Activated CD4-positive, CD25-positive, alpha-beta regulatory T cell treated with anti-CD3 and anti-CD28 coated beads, Interleukin-2, amount 50 U/mL, for 16 hours (primary cell): Measurements from ENCODE around the gene SYNGR3.

Experiments
- DNase-seq: peaks from one replicate; pipeline ENCODE4 v3.0.0-alpha.2; 2020; ENCODE audit warnings: low read depth, low spot score

Gene SYNGR3

DNA sequence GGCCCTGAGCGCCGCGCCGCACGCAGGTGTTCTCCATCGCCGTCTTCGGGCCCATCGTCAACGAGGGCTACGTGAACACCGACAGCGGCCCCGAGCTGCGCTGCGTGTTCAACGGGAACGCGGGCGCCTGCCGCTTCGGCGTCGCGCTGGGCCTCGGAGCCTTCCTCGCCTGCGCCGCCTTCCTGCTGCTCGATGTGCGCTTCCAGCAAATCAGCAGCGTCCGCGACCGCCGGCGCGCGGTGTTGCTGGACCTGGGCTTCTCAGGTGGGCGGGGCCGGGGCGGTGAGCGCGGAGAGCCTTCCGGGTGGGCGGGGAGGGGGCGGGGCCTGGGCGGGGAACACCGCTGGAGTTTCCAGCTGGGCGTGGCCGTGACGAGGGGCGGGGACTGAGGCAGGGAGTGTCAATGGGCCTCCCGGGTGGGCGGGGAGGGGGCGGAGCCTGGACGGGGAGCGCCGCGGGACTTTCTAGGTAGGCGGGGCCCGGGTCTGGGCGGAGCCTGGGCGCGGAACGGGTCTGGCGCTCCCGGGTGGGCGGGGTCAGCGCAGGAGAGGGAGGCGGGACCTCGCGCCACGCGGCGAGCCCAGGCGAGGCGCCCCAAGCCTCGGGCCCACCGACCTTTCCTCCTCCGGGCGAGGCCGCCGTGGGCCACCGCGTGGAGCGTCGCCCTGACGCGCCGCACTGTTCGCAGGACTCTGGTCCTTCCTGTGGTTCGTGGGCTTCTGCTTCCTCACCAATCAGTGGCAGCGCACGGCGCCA lies 2.4 kb downstream of the SYNGR3 start:
- DNase-seq, result peak; percentile 94

DNA sequence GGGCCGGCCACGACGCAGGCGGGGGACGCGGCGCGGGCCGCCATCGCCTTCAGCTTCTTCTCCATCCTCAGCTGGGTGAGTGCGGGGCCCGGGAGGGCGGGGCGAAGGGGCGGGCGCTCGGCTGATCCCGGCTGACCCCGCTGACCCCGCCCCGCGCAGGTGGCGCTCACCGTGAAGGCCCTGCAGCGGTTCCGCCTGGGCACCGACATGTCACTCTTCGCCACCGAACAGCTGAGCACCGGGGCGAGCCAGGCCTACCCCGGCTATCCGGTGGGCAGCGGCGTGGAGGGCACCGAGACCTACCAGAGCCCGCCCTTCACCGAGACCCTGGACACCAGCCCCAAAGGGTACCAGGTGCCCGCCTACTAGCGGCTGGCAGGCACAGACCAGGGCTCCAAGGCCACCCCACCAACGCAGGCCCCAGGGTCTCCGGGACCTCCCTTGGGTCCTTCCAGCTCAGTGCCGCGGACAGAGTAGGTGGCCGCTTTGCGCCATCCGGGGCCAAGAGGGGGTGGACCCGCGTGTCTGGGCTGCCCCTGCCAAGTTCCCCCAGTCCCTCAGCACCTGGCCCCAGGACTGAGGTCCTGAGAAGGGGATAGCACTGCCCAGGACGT lies 3.0 kb downstream of the SYNGR3 start:
- DNase-seq, result no peak

DNA sequence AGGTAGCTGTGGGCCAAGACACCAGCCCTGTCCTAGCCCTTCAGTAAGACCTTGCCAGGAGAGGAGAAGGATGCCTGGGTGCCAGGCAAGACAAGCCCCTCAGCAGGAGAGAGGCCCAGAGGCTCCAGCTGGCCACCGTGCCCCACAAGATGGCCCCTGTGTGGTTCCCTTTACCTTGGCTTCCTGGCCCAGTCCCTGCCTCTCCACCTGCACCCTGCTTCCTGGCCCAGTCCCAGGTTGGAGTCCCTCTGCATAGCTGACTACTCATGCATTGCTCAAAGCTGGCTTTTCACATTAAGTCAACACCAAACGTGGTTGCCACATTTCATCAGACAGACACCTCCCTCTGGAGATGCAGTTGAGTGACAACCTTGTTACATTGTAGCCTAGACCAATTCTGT lies 4.0 kb downstream of the SYNGR3 start:
- no peak for DNase-seq

DNA sequence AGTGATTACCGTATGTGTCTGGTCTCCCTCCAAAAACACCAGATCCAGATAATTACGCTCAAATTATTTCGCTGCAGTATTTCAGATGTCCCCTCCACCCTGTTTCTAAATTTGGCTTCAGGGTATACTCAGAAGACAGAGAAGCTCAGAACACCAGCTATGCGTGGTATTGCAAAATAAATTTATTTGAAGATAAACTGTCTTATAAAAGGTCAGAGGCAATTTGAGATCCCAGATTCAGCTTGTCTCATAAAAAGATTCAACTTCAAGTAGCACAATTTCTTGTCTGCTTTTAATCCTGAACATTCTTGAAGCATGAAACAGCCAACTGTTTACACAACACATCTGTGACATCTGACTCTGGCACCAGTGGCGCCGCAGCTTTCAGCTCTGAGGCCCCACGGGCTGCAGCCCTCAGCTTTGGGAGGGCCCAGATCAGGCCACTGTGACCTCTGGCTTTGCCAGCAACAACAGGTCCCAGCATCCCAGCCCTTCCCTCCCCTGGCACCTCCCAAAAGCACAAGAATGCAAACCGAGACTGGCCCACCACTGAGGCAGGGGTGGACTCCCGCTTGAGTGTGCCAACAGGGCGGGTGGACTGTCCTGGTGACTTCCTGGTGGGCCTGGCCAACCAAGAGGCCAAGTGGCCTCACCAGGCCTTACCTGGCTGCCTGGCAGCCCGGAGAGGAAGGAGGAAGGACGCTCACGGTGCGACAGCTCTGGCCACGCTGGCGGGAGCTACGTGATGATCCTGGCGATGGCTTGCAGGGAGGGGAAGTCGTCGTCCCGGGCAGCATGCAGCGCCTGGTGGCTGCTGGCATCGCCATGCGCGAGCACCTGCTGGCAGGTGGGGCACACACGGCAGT lies 8.0 kb downstream of the SYNGR3 start:
- no peak for DNase-seq

DNA sequence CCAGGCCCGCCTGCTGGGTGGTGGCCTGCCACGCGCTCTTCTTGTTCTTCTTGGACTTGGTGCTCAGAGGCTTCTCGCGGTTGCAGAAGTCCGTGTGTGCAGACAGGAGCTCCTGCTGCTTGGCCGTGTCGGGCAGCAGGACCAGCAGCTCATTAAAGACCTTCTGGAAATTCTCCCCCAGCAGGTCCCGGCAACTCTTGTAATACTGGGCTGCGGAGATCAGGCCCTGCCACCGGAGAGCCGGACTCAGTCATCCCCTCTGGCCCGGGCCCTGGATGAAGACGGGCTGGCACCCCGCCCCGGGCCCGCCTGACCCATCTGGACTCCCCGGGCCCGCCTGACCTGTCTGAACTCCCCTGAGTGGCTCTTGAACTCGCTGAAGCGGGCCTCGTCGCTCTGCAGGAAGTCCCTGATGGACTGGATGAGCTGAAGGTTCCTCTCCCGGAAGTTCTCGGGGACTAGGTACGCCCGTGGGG lies 8.6 kb downstream of the SYNGR3 start:
- DNase-seq, result no peak

DNA sequence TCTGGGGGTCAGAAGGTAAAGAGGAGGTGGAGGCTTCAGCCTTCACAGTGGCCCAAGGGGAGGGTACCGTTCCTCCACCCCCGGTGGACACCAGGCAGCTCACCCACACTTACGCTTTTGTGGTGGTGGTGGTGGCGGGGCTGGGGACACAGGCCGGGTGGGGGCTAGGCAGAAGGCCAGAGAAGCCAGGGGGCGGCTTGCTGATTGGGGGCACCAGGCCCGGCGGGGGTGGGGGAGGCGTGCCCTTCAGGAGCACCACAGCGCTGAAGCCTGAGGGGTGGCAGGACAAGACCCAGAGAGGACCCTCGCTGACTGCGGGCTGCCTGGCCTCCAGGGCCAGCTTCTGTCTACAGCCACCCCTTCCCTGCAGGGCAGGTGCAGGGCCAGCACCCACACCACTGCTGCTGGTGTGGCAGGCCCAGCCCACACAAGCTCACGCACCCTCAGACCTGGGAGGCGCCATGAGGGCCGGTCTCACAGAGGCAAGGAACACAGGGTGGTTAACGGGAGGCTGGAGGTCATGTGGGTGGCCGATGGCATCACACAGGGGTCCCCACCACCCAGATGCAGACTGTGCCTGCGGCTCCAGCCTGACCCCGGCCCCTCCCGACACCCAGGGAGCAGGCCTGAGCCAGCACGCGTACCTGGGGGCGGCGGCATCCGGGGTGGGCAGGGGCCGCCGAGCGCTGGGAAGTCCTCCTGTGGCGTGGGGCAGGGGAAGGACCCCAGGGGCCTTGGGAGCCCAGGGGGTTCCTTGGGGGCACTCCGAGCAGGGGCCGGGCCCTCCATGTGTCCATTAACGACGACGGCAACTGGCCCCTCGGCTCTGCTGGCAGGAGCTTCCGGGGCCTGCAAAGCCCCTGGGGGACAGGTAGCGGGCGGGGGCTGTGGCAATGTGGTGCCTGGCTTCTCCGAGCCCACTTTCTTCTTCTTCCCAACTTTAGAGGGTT lies 9.4 kb downstream of the SYNGR3 start:
- DNase-seq, result no peak

DNA sequence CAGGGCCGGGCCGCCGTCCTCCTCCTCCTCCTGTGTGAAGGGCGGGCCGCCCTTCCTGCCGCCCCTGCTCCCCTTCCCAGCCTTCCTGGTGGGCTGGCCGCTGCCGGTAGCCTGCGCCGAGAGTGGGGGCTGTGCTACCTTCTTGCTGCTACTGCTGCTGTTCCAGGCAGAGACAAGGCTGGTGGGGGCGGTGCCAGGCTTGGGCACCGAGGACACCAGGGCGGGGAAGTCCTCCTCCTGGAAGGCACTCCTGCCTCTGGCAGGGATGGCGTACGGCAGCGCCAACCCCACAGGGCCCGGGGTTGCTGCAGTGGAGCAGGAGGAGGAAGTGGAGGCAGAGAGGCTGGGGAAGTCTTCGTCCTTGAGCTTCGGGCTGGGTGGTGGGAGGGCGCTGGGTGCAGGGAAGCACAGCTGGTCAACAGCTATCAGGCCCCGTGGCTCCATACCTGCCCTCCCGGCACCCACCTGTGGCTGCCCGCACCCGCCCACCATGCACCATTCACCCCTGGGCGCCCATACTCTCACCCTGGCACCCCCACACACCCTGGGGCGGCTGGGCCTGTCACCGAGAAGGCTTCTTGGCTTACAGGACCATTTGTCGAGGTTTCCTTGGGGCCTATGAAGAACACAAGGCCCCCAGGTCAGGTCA lies 10.2 kb downstream of the SYNGR3 start:
- DNase-seq, result no peak

DNA sequence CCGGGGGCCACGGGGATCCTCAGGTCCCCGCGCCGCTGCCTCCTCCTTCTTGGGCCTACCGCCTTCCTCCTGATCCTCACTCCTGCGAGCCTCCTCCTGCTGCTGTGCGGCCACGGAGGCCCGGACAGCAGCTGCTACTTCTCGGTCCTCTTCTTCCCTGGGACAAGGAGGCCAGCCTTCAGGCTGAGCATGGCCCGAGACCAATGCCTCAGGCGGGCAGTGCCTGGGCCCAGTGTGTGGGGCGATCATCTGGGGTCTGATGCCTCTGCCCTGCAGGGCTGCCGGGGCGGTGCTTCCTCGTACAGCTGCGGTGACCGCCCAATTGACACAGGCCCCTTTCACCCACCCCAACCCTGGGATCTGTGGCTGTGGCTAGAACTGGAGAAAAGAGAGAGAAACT lies 11.3 kb downstream of the SYNGR3 start:
- no peak for DNase-seq

DNA sequence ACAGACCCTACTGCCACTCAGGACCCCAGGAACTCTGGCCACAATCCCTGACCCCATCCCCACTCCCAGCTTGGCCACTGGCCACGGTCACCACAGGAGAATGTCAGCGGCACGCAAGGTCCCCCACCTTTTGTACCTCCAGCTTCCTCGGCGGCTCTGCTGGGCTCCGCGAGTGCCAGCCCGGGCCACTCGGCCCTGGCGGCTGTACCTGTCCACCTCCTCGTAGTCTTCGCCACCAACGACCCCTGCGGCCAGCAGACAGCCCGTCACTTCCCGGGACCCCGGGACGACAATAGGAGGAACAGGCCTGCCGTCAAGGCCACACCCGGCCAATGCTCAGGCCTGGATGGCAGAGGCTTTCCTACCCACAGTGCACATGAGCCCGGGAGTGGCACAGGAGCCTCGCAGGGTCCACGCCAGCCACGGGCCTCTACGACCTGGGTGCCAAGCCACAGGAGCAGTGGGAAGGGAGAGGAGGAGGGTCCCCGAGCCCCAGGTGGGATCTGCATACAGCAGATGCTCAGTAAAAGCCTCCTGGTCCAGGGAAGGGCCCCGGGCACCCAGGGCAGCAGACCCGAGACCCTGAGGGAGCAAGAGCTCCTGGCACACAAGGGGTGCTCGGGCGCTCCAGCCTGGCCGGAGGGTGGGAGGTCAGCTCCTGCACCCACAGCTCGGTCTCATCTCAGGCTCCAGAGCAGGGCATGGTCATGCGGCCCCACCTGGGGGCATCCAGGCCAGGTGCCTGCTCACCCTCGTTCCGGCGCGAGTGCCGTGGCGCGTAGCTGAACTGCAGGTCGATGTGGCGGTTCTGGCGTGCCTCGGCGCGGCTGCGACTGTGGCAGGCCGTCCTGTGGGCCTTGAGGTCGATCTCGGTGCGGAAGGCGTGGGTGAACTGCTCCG lies 11.9 kb downstream of the SYNGR3 start:
- no peak for DNase-seq

DNA sequence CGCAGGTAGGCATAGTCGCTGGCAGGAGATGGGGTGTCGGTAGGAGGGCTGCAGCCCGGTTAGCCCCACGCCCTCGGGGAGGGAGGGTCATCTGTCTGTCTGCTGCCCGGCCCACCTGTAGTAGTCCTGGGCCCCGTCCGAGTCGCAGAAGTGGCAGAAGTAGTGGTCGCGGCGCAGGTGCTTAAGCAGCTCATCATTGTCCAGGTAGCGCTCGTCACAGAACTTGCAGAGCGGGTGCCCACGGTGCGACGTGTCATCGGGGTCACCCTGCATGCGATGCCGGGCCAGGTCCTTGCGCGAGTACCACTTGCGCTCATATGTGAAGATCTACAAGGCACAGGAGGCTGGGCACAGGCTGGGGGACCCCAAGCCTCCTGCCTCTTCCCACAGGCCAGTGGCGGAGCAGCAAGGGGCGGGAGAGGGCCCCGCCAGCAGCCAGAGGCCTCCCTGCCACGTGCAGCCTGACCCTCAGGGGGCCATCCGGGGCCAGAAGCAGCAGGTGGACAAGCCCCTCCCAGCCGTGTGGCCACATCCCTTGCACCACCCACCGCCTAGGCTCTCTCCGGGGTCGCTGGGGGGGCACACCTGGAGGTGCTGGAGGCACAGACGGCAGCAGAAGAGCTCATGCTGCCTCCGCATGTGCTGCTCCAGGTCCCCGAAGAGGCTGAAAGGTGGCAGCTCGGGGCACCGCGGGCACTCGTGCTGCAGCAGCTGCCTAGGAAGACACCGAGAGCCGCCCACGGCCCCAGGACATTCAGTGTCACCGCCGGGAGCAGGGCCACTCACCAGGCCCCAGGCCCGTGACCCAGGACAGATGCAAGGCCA lies 12.8 kb downstream of the SYNGR3 start:
- no peak for DNase-seq

DNA sequence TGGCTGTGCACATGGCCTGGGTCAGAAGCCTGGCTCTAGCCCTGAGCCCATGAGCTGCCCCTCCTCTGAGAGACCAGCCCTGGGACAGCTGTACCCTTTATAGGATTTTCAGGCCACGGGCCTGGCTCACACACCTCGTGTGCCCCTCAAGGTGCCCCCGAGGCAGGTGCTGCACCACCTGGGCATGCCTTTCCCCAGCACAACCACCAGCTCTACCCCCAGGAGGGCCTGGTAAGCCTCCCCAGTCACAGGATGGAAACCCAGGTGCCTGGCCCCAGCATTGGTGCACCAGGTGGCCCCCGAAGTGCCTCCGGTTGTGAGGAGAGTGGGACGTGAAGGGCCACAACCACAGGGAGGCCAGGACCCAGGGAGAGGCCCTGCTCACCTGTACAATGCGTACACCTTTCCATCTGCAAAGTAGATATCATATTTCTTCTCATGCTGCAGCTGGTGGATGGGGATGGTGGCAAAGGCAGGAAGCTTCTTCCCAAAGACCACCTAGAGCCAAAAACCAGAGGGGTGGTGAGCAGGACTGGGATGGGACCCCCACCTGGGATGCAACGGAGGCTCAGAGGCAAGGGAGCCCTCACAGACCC lies 13.6 kb downstream of the SYNGR3 start:
- DNase-seq, result no peak

DNA sequence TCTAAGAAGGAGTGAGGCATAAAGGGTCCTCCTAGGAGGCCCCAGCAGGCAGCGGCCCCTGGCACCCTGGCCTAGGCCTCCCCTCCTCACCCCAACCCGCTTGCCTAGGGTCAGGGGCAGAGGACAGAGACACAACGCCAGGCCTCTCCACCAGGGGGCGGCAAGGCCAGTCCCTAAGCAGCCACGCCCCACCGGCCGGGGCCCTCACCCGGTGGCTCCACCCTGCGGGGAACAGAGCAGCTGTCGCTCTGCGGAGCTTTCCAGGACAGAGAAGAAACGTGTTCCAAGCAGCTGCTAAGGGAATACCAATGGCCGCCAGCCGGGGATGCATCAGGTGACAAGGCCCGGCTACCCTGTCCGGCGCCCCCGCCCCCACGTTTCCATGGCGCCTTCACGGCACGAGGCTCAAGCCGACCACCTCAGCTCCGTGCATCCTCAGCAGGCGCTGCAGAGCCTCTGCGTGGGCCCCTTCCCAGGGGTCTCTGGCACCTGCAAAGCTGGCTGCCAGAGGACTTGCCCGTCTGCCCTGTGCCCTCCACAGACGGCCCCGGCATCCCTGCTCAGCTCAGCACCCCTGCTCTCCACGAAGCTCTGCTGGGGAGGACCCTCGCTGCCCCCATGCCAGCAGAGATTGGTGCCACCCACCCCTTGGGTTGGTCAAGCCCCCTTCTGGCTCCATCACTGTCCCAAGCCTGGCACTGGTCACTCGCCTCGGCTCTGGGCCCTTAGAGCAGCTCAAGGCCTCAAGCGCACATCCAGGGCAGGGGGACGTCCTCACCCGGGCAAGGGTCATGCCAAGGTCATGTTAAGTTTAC lies 14.3 kb downstream of the SYNGR3 start:
- DNase-seq, result peak; percentile 71

DNA sequence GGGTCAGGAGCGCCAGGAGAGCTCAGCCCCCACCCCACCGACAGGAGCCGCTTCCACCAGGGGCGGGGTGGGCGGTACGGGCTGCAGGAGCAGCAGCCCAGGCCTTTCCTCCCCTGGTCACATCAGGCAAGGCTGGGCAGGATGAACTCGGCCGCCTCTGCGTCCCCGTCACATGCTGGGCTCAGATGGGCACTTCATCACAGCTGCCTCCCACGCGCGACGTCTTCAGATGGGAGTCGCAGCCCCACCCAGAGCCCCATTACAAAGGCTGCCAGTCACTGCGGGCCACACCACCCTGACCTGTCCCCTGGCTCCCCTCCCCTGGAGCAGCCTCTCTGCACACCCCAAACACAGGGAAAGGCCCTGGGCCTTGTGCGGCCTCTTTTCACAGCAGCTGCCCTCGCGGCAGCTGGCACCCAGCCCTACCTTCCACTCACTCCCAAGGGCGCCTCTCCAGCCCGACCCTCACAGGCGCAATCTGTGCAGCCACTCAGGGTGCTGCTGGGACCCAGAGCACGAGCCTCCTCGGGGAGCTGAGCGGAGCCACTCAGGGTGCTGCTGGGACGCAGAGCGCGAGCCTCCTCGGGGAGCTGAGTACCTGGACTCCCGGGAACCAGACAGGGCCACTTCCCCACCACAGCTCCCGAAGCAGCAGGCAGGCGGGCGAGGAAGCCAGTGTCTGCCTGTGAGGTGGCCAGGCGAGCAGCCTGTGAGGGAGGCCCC lies 15.2 kb downstream of the SYNGR3 start:
- no peak for DNase-seq

DNA sequence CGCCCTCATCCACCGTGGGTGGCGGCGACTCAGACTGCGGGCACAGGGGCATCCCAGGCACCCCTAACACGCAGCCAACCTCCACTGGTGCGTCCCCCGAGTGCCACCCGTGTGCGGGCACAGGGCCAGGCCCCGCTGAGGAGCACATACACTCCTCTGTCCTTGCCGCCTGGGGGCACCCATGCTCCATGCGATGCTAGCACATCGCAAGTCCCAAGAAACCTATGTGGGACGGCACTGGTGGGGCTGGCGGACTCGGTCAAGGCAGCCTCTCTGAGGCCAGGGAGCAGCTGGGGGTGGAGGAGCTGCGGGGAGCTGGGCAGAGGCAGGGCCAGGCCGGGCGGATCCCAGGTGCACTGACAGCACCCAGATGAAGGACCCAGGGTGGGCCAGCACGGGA lies 15.9 kb downstream of the SYNGR3 start:
- no peak for DNase-seq

DNA sequence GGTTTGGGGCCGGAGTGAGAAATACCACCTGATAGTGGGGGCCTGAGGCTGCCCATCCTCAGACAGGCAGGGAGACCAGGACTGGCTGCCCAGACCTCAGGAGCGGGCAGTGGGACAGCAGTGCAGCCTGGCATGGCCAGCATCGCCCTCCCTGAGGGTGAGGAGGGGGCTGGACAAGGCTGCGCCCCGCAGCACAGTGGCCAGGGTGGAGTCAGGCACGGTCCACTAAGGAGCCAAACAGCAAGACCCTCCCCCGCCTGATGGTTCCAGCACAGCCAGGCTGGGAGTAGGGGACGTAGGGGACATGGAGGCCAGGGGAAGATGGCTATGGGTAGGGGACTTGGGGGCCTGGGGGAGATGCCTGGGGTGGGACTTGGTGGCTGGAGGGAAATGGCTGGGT lies 16.5 kb downstream of the SYNGR3 start:
- no peak for DNase-seq

DNA sequence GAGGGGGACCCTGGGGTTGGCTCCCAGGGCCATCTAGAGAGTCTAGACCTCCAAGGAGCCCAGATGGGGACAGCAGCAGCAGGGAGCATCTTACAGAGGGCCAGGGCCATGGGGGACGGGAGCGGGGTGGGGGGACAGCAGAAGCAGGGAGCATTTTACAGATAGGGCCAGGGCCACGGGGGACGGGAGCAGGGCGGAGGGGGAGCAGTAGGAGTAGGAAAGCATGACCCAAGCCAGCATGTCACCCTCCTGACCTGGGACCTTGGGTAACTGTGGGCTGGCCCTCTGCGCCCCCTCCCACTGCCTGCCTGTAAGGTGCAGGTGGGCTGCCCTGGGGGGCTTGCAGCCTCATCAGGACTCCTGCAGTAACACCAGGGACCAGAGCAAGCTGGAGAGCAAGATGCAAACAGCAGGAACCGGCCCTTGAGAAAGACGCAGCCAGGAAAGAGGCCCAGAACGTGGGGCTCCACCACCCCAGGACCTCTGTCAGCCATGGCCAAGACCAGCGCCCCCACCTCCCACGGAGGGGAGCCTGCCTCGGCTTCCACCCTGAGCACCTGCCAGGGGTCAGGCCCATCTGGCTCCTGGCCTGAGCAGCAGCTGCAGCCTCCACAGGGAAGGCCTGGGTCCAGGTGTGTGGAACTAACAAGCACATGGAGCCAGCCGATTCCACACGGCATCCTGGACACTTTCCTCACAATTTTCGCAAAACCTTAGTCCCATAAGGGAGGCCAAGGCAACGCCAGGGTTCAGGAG lies 17.5 kb downstream of the SYNGR3 start:
- no peak for DNase-seq
